ENCODE results near the gene PPP1R36.

GRCh38 chr14:64581817-64582216, 32.1 kb downstream of the PPP1R36 start:
- TF ChIP-seq CTCF (IDR thresholded peaks at IDR 0.05) (no peak), POLR2A (IDR thresholded peaks at IDR 0.05; ENCODE audit: low read depth) (no peak)

Measured in esophagus muscularis mucosa (tissue), 3 donors.